ENCODE data around the gene CBFA2T3.

The CBFA2T3 gene

DNA sequence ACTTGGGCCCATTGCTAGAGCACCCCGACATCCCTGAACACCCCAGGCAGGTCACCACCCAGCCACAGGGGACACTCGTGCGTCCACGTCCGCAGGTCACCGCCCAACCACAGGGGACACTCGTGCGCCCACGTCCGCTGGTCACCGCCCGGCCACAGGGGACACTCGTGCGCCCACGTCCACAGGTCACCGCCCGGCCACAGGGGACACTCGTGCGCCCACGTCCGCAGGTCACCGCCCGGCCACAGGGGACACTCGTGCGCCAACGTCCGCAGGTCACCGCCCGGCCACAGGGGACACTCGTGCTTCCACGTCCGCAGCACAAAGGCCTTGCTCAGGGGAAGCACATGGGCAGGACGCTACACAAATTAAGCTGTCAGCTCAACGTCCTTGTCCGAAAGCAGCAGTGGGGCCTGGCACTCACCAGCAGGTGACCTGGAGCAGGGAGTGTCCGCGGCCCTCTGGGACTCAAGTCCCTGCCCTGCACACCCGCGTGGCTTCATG, 137.9 kb downstream of the CBFA2T3 start:
- no peak for DNase-seq (ENCODE audit: low read depth)

DNA sequence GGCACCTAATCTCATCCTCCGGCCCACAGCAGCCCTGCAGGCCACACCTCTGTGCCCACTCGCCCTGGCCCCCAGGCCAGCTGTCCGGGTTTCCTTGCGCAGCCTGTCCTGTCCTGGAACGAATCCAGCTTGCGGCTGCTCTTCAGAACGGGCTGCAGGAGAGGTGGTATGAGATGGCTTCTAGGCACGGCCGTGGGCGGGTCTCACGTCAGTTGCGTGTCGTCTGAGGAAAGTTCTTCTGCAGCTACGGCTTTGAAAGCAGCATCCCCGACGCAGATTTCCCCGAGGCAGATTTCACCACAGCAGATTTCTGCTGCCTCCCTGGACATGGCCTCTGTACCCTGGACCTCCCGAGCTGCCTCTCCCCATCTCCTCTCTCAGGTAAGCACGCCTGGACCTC, 138.4 kb downstream of the CBFA2T3 start:
- DNase-seq (ENCODE audit: low read depth), result no peak

DNA sequence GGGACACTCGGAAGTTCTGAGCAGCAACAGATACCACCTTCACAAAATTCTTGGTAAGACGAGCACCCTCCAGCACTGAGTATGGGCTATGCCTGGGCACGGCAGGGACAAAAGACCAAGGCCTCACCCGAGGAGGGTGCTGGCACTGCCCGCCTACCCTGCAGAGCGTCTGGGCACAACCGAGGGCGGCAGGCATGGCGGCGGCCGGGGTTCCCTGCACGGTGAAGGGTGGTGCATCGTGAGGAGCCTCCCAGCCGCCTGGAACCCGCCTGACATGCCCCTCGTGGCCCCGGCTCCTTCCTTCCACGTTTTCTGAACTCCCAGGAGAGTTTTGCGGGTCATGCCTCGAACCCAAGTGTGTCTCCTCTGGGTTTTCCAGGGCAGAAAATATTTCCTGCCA, 139.2 kb downstream of the CBFA2T3 start:
- DNase-seq (ENCODE audit: low read depth), result no peak

DNA sequence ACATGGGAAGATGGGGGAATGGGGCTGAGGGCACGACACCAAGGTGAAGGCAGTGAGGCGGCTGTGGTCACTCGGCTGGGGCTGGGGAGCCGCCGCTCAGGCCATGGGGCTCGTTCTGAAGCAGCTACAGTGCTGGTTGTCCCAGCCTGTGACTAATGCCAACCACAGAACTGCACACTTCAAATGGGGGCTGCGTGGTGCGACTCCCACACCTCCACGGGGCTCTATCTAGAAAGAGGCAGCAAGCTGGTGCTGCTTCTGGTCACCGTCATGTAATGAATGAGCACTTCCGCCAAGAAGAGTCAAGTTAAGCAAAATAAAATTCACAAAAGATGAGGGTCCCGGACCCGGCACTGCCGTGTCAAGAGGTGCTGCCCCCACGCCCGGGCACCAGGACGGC, 140.2 kb downstream of the CBFA2T3 start:
- no peak for DNase-seq (ENCODE audit: low read depth)

DNA sequence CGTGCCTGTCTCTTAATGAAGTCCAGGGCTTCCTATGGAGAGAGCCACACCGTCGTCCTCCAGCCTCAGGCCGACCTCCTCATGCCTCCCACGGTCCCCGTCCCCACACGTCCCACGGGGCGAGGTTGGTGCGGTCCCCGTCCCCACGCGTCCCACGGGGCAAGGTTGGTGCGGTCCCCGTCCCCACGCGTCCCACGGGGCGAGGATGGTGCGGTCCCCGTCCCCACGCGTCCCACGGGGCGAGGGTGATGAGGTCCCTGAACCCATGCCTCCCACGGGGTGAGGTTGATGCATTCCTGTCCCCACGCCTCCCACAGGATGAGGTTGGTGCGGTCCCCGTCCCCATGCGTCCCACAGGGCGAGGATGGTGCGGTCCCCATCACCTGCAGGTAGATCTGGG, 141.2 kb downstream of the CBFA2T3 start:
- no peak for DNase-seq (ENCODE audit: low read depth)

DNA sequence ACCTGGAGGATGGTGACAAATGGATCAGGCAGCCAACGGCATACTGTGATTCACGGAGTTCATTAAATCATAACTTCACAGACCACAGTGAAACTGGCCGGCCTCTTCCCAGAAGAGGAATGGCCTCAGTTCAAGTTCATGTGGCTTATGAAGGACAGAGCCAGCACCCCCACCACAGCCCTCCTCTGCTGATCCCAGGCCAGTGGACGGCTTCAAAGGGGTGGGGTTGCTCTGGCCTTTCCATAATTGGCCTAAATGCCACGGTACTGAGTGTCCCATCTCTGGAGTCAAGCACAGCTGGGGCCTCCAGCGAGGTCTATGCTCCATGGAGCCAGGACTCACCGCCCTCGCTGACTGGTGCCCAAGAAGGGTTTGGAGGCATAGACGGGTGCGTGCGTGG, 141.6 kb downstream of the CBFA2T3 start:
- DNase-seq (ENCODE audit: low read depth), result no peak

DNA sequence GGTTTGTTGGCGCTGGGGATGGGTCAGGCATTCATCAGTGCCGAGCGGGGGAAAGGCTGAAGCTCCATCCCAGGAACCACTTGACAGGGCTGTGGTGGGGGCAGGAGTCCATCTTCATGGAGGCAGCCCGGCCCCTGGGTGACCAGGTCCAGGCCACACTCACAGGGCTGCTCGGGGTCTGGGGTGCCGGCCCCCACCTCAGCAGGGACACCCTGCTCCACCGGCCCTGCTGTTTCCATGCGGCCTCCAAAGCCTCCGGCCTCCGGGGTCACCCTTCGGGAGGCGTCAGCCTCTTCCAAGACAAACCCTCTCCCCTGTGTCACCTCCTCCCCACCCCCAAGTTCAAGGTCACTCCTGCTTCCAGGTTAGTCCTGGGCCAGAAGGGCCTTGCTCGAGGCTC, 142.3 kb downstream of the CBFA2T3 start:
- DNase-seq (ENCODE audit: low read depth), result no peak

DNA sequence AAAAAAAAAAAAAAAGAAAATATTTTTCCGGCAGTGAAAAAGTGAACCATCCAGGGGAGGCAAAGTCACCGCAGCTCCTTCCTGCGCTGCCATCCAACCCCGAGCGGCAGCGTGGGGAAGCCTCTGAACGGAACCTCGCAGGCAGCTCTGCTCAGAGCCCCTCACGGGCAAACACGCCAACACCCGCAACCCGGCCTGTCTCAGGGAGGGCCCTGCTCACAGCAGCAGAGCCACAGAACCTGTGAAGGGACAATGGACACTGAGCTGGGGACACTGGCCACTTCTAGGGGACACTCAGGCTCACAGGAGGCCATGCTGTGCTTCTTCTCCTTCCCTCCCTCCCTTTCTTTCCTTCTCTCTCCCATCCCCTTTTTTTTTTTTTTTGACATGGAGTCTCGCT, 143.9 kb downstream of the CBFA2T3 start:
- DNase-seq (ENCODE audit: low read depth), result no peak

DNA sequence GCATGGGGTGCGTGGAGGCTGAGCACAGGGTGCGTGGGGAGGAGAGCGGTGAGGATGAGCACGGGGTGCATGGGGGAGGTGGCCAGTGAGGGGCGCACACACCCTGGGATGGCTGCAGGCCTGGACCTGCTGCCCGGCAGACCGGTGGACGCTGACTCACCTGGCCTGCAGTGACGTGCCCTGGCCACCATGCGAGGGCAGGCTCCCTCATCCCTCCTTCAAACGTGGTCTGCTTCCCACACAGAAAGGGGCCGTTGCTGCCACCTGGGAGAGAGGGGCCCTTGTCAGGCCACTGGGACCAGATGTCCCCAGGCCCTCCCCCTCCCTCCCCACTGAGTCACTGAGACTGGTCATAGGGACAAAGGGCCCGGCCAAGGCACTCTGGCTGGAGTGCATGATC, 145.2 kb downstream of the CBFA2T3 start:
- no peak for DNase-seq (ENCODE audit: low read depth)

DNA sequence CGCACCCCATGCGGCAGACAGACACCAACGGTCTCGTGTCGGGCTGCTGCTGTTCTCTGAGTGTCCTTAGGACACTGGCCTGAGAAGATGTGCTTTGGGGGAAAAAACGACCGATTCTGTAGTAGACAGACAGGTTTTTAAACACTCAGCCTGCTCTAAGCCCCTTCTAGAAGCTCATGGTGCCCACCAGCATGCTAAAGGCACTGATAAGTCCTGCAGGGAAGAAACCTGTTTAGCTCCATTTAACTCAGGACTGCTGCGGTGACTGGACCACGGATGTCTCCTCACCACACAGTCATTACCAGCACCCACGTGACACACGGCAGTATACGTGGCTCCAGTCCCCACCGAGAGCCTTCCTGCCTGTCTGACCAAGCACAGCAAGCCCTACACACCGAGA, 146.2 kb downstream of the CBFA2T3 start:
- no peak for DNase-seq (ENCODE audit: low read depth)

DNA sequence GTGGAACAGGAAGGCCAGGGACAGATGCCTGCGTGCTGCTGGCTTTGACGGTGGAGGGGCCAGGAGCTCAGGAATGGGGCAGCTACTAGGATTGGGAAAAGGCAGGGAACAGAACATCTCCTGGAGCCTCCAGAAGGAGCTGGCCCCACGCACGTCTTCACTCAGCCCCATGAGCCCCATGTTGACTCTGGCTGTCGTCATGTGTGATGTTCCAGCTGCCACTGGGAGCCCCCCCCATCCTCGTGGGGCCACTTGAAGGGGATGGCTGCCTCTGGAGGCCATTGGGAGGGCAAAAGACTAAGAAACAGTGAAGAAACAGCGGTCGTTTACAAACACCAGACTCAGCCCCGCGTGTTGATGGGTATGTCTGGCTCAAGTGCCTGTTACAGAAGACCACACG, 146.7 kb downstream of the CBFA2T3 start:
- no peak for DNase-seq (ENCODE audit: low read depth)

DNA sequence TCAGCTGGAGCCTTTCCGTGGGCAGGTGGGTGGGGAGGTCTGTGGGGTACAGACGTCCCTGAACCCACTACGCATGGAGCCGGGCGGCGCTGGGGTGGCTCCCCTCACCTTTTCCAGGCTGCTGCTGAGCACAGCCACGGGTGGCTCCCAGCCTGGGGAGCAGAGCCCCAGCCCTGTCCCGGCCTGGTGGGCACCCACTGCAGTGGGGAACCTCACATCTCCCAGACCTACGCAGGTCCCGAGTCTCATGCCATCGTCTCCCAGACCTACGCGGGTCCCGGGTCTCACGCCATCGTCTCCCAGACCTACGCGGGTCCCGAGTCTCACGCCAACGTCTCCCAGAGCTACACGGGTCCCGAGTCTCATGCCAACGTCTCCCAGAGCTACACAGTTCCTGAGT, 148.3 kb downstream of the CBFA2T3 start:
- no peak for DNase-seq (ENCODE audit: low read depth)

DNA sequence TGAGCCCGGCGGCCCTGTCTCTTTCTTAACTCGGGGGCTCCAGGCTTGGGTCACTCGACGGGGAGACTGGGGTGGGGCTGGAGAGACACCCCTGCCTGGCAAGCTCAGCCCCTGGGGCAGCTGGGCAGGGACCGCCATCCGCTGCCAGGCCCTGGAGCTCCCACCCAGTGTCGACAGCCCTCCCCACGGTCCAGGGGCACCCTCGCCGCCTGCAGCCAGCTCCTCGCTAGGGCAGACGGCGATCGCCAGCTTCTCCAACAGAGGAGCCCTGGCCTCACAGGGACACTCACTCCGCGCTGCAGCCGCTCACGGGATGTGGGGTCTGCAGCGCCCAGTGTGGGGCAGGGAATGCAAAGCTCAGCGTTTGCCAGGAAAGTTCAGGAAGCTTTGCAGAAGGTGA, 149.3 kb downstream of the CBFA2T3 start:
- DNase-seq (ENCODE audit: low read depth), result no peak

DNA sequence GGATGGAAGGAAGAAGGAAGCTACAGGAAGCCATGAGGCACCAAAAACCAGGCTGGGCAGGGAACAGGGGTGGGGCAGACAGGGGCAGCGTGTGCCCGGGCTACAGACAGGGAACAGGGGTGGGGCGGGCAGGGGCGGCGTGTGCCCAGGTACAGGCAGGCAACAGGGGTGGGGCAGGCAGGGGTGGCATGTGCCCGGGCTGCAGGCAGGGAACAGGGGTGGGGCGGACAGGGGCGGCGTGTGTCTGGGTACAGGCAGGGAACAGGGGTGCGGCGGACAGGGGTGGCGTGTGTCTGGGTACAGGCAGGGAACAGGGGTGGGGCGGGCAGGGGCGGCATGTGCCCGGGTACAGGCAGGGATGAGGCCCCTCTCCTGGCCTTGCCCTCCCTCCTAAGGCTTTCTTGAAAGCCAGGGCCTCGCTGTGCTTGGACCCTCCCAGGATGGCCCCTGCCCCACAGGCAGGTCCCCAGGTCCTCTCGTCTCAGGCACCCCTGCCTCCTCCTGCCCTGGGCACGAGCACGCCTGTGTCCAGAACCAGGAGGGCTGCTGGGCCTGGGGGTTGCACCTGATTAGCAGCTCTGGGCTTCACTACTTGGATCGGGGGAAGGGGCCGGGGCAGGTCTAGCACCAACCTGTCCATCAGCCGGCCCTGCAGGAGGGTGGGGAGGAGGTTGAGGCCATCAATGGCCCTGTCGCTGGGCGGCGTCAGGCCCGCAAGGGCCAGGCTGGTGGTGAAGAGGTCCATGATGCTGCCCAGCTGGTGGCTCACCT, 150.8 kb downstream of the CBFA2T3 start:
- DNase-seq (ENCODE audit: low read depth), result no peak

DNA sequence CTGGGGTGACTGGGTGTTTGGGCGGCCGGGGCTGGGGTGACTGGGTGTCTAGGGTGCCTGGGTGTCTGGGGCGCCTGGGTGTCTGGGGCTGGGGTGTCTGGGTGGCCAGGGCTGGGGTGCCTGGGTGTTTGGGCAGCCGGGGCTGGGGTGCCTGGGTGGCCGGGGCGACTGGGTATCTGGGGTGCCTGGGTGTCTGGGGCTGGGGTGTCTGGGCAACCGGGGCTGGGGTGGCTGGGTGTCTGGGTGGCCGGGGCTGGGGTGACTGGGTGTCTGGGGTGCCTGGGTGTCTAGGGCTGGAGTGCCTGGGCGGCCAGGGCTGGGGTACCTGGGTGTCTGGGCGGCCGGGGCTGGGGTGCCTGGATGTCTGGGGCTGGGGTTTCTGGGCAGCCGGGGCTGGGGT, 151.9 kb downstream of the CBFA2T3 start:
- no peak for DNase-seq (ENCODE audit: low read depth)

Measured in T-helper 22 cell (primary cell).